Renal cortex interstitium (tissue), 11 donors: Measurements from ENCODE around the gene OXER1. TPM values are rescaled to one million over a fixed set of nuclear protein-coding genes. Genes with fewer than 3 reads are reported as not detected.
A peak's percentile ranks its signal among the peaks of the same experiment; 100 is the strongest.
"Not testable (repeated sequence)": the region's sequence is repeated elsewhere in the genome, so short reads cannot be mapped to it uniquely, and the experiment has no call there.

Experiments
- DNase-seq, 11 donors: peaks; one replicate each; pipeline ENCODE4 v3.0.0-alpha.2; 2013; ENCODE audit warnings: low read depth in 9 of 11, low spot score in 4 of 11; ENCODE audit errors: extremely low read depth in 1 of 11
- polyA plus RNA-seq, 3 donors: library from polyadenylated mRNA; unstranded; fragments of 120-200 nt; gene quantifications; one replicate each; pipeline ENCODE4 v1.2.1, GENCODE V29; 2013; ENCODE audit not compliant: insufficient read length in 3 of 3

The OXER1 gene
- polyA plus RNA-seq, 3 donors, result 7.9 to 12.7 (median 10.0) TPM

DNA sequence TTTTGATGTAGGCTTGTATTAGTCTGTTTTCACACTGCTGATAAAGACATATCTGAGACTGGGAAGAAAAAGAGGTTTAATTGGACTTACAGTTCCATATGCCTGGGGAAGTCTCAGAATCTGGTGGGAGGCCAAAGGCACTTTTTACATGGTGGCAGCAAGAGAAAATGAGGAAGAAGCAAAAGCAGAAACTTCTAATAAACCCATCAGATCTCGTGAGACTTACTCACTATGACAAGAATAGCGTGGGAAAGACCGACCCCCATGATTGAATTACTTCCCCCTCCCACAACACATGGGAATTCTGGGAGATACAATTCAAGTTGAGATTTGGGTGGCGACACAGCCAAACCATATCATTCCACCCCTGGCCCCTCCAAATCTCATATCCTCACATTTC is 32.6 kb downstream of the OXER1 start:
- not testable (repeated sequence) for DNase-seq

DNA sequence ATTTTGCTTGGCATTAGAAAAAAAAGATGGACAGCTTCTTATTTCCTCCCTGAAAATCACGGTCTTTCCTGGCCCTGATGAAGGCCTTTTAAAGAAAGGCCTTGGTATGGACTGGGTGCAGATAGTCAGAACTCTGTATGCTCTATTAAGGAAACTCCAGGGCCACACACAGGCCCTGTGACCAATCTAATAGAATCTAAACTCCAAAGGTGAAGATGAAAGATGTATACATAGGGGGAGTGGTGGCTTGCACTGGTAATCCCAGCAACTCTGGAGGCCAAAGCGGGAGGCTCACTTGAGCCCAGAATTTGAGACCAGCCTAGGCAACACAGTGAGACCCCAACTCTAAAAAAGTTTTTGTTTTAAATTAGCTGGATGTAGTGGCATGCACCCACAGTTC is 37.3 kb downstream of the OXER1 start:
- no peak for DNase-seq

DNA sequence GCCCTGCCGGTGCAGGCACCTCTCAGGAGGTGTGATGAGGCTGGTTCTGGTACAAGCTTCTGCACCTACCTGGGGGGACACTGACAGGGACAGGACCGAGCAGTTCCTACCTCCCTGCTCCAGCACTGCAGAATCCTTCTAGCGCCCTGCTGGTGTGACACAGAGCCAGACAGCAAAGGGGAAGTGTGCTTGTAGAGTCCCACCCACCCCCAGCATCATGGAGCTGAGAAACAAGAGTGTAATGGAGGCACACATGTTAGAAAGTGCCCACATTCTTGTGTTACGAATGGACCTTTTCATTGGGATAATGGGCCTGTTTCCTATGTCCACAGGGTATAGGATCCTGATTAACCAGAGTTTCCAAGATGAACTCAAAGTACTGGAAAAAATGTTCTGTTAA is 38.3 kb downstream of the OXER1 start:
- DNase-seq, result no peak

DNA sequence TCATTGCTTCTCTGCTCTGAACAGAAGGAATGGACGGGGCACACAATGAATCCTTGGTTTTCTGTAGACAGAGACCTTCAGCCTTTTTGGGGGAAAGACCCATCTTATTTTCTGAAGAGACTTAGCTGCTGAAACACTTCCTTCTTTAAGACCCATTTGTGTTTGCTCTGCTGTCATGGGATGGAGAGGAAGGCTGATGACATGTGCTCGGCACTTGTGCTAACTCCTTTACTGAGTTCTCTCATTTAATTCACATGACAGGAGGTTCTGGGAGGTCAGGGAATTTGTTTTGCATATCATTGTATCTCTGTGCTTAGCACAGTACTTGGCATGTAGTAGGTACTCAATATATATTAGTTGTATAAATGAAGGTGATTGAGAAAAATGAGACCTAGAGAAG is 39.0 kb downstream of the OXER1 start:
- no peak for DNase-seq

DNA sequence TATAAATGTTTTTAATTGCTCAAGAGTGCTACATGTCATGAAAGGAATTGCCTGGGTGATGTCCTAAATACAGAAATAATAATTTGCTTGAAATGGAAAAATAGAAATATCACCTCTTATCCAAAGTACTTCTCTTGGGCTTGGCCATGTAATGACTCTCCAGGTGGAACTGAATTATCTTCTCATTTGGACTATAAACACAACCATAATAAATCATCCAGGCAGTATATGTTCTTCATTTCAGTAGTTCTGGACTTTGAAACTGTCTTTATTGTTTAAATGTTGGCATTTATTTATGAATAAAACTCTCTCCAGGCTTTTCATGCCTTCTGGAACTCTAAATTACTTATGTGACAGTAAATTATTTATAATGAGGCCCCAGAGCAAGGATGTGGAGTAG is 40.5 kb downstream of the OXER1 start:
- DNase-seq, result no peak

DNA sequence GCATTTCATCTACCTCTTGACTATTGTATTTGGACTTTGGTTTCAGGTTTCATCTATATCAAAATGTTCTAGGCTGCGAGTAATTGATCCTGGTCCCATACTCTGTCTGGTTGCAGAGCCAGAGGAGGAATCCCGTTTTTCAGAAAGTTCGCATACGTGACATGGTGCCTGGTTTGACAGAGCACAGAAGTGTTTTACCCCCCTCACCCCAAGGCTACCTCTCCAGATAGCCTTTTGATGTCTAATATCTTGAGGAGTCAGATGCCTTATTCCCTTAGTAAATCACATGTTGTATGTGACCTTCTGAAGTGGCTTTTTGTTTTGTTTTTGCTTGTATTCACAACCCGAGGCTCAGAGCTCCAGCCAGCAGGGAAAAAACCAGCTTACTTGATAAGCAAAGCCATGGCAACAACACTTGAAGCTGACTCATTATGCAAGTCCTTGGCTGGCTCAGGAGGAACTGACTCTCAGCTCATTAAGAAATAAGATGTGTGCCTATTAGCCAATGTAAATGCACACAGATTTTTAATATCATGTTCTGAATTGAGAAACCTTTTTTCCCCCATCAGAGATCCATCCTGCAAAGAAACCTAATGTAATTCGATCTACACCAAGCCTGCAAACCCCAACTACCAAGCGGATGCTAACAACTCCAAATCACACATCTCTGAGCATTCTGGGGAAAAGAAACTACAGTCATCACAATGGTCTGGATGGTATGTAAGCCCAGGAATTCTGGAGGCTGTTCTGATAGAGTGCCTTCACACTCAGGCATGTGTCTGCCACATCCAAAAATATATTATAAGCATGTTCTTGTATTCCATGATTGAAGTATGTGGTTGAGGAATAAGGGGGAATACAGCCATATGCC is 41.4 kb downstream of the OXER1 start:
- DNase-seq, result peak in 9 of 11 donors; percentile 2 to 47 (median 33)

DNA sequence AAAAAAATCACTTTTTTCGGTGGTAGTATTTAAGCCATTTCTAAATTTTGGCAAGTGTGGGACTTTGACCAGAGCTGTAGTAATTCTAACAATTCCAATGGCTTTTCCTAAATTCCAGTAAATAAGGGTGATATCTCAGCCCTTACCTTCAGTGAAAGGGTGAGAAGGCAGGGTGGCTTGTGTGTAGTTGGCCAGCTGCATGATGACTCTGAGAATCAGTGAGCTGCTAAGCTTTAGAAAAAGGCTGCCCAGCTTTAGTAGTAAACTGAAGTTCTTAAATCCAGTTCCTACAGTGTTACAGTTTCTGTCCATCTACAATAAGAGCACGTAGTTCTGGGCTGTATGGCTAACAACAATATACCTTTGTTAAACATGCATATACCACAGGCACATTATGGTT is 42.0 kb downstream of the OXER1 start:
- DNase-seq, result no peak

DNA sequence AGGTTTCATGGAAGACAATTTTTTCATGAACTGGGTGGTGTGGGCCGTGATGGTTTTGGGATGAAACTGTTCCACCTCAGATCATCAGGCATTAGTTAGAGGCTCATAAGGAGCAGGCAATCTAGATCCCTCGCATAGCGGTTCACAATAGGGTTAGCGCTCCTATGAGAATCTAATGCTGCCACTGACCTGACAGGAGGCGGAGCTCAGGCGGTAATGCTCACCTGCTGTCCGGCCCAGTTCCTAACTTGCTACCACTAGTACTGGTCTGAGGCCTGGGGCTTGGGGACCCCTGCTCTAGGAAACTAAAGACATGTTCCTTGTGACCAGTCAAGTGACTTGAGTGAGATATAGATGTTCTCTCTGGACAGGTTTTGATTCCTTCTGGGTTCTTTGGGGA is 49.2 kb downstream of the OXER1 start:
- no peak for DNase-seq

DNA sequence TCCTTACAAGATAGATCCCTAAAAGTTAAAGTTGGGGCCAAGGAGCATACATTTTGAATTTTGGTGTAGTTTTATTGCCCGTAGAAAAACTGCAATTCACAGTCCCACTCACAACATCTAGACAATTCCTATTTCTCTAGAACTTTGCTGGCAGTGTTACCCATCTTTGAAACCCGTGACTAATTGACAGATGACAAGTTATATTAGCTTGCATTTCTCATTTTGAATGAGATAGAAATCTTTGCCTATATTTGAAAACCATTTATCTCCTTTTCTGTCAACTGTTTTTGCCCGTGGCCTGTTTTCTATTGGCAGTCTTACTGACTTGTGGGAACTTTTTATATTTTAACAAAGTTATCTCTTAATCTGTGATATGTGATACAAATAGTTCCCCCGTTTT is 50.0 kb downstream of the OXER1 start:
- DNase-seq, result no peak

DNA sequence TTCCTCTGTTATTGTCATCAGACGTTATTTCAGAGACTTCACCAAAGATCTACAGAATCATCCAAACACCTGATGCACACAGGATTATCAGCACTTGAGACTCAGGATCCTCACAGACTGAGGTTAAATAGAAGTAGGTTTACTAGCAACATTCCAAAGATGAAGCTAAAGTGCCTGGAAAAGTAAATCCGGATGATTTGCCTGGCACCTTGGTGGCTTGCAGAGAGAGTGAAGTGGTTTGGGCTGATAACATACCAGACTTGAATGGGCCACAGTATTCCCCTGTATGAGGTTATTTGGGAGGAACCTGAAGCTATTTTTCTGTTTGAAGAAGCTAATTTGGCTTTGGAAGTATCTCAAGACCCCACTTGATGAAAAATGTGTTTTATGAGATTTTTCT is 51.0 kb downstream of the OXER1 start:
- no peak for DNase-seq

Other genes starting within 250 kb of the OXER1 start
- gene MTA3, start 195.5 kb downstream of the OXER1 start, polyA plus RNA-seq, result 10 to 100 TPM; 65.6 to 86.0 (median 77.3) TPM
- 10 to 100 TPM; 33.3 to 41.5 (median 40.5) TPM for gene HAAO, start 28.4 kb upstream of the OXER1 start, polyA plus RNA-seq